H1 (cell line): ENCODE measurements around the gene SURF4. TPM values are rescaled to one million over a fixed set of nuclear protein-coding genes. Genes with fewer than 3 reads are reported as not detected.

Experiments
- CTCF ChIA-PET: fragments of 300-600 bp; sonication (Branson Sonifier 250); formaldehyde crosslinking; loops from one replicate; lab custom pipeline; 2021; ENCODE audit not compliant: partially characterized antibody; lab: Charles Lee
- POLR2A ChIA-PET: fragments of 300-600 bp; sonication (Branson Sonifier 250); formaldehyde crosslinking; loops from one replicate; lab custom pipeline; 2021; ENCODE audit warnings: inconsistent platforms; ENCODE audit not compliant: partially characterized antibody; lab: Charles Lee
- DNase-seq, 2 experiments: peaks; one replicate each; pipeline versions ENCODE4 v3.0.0 to v3.0.0-alpha.2; 2010 to 2022; ENCODE audit warnings: low spot score in 2 of 2, low read depth in 1 of 2, mixed read lengths in 1 of 2
- FAIRE-seq: peaks from 2 replicates; lab custom pipeline; 2011; peaks lifted over from hg19 to GRCh38; lab: Jason Lieb, UNC
- H2AFZ ChIP-seq: 2 replicates; pipeline ENCODE4 v1.8.1; 2012; ENCODE audit warnings: low read length, inconsistent platforms
- H2AK5ac ChIP-seq: 2 replicates; pipeline ENCODE4 v1.6.1; 2013; ENCODE audit warnings: low read depth, low read length
- H2BK120ac ChIP-seq: replicated peaks from 2 replicates; pipeline ENCODE3; 2013; ENCODE audit warnings: low read depth, low read length, inconsistent platforms
- H2BK12ac ChIP-seq: 2 replicates; pipeline ENCODE4 v1.6.1; 2013; ENCODE audit warnings: low read depth, low read length
- H2BK15ac ChIP-seq: 2 replicates; pipeline ENCODE4 v1.6.1; 2013; ENCODE audit warnings: low read length
- H2BK20ac ChIP-seq: 2 replicates; pipeline ENCODE4 v1.6.1; 2013; ENCODE audit warnings: low read length
- H2BK5ac ChIP-seq: 2 replicates; pipeline ENCODE4 v1.6.1; 2013; ENCODE audit warnings: low read depth, low read length
- H3K14ac ChIP-seq: 2 replicates; pipeline ENCODE4 v1.6.1; 2013; ENCODE audit warnings: inconsistent platforms; ENCODE audit not compliant: insufficient read length
- H3K18ac ChIP-seq: 2 replicates; pipeline ENCODE4 v1.6.1; 2013; ENCODE audit warnings: low read length; ENCODE audit errors: extremely low read depth
- H3K23ac ChIP-seq: 2 replicates; pipeline ENCODE4 v1.6.1; 2013; ENCODE audit warnings: inconsistent platforms; ENCODE audit not compliant: insufficient read length
- H3K23me2 ChIP-seq: 2 replicates; pipeline ENCODE4 v1.6.1; 2013; ENCODE audit warnings: low read depth, low read length
- H3K27ac ChIP-seq: 2 replicates; pipeline ENCODE4 v1.6.1; 2011; ENCODE audit warnings: low read depth, low read length, inconsistent platforms
- H3K27me3 ChIP-seq, 4 experiments: replicated peaks in 1 of 4; 1 replicate in 1 of 4; 2 replicates in 3 of 4; pipeline versions ENCODE4 v1.6.1 to v1.8.1; 2011 to 2013; ENCODE audit warnings: low read length in 3 of 4, mild to moderate bottlenecking in 3 of 4, inconsistent platforms in 2 of 4, mixed read lengths in 2 of 4, moderate library complexity in 1 of 4; ENCODE audit not compliant: control insufficient read depth in 3 of 4, insufficient read depth in 3 of 4; ENCODE audit errors: extremely low read depth in 1 of 4
- H3K36me3 ChIP-seq, 4 experiments: 2 replicates each; pipeline versions ENCODE4 v1.6.1 to v1.8.1; 2011 to 2013; ENCODE audit warnings: mild to moderate bottlenecking in 4 of 4, low read length in 3 of 4, moderate library complexity in 2 of 4, control low read depth in 1 of 4, inconsistent platforms in 1 of 4; ENCODE audit not compliant: insufficient read depth in 4 of 4, control insufficient read depth in 2 of 4
- H3K4ac ChIP-seq: replicated peaks from 2 replicates; pipeline ENCODE3; 2013; ENCODE audit warnings: low read length, low read depth, mixed read lengths, inconsistent platforms; ENCODE audit not compliant: insufficient read length
- H3K4me1 ChIP-seq, 4 experiments: replicated peaks in 1 of 4; 1 replicate in 1 of 4; 2 replicates in 3 of 4; pipeline versions ENCODE4 v1.6.1 to v1.8.1; 2011 to 2013; ENCODE audit warnings: low read length in 3 of 4, inconsistent platforms in 2 of 4, mixed read lengths in 1 of 4; ENCODE audit not compliant: insufficient read depth in 4 of 4, control insufficient read depth in 3 of 4
- H3K4me2 ChIP-seq, 2 experiments: 2 replicates each; pipeline versions ENCODE4 v1.6.1 to v1.8.1; 2011 to 2013; ENCODE audit warnings: low read depth in 2 of 2, low read length in 2 of 2, control low read depth in 1 of 2, inconsistent platforms in 1 of 2, mild to moderate bottlenecking in 1 of 2; ENCODE audit not compliant: insufficient read depth in 1 of 2
- H3K4me3 ChIP-seq, 4 experiments: fragments of 200-600, 300-600 bp in 1 of 4; sonication (generic), shearing (Covaris generic), sonication (Bioruptor Twin) in 1 of 4; 2 replicates each; pipeline versions ENCODE4 v1.5.1 to v1.8.1; 2011 to 2016; ENCODE audit warnings: low read length in 4 of 4, low read depth in 3 of 4, control low read depth in 2 of 4, inconsistent platforms in 2 of 4, mild to moderate bottlenecking in 2 of 4, mixed read lengths in 1 of 4, moderate library complexity in 1 of 4; ENCODE audit not compliant: insufficient read depth in 2 of 4; ENCODE audit errors: extremely low read depth in 1 of 4
- H3K56ac ChIP-seq: replicated peaks from 2 replicates; pipeline ENCODE3; 2013; ENCODE audit warnings: low read depth, mild to moderate bottlenecking, mixed read lengths, low read length, inconsistent platforms; ENCODE audit not compliant: insufficient read length
- H3K79me1 ChIP-seq: 2 replicates; pipeline ENCODE4 v1.6.1; 2013; ENCODE audit warnings: low read depth, low read length, control low read depth
- H3K79me2 ChIP-seq, 2 experiments: 2 replicates each; pipeline versions ENCODE4 v1.6.1 to v1.8.1; 2012 to 2013; ENCODE audit warnings: low read length in 2 of 2, mild to moderate bottlenecking in 2 of 2, inconsistent platforms in 1 of 2; ENCODE audit not compliant: insufficient read depth in 2 of 2, control insufficient read depth in 1 of 2
- H3K9ac ChIP-seq, 4 experiments: replicated peaks in 1 of 4; 1 replicate in 1 of 4; 2 replicates in 3 of 4; pipeline versions ENCODE4 v1.6.1 to v1.8.1; 2011 to 2013; ENCODE audit warnings: low read depth in 3 of 4, low read length in 3 of 4, control low read depth in 2 of 4, mild to moderate bottlenecking in 2 of 4, moderate library complexity in 2 of 4, inconsistent platforms in 1 of 4; ENCODE audit errors: extremely low read depth in 1 of 4
- H3K9me3 ChIP-seq, 2 experiments: 2 replicates each; pipeline versions ENCODE4 v1.6.1 to v1.8.1; 2012 to 2013; ENCODE audit warnings: mild to moderate bottlenecking in 2 of 2, moderate library complexity in 2 of 2, control low read depth in 1 of 2, inconsistent platforms in 1 of 2, low read depth in 1 of 2, low read length in 1 of 2, mixed read lengths in 1 of 2; ENCODE audit not compliant: insufficient read depth in 2 of 2
- H4K20me1 ChIP-seq, 2 experiments: replicated peaks in 1 of 2; 2 replicates each; pipeline versions ENCODE3 to v1.8.1; 2011 to 2013; ENCODE audit warnings: inconsistent platforms in 2 of 2, low read length in 2 of 2, mild to moderate bottlenecking in 1 of 2; ENCODE audit not compliant: insufficient read depth in 2 of 2, control insufficient read depth in 1 of 2
- H4K5ac ChIP-seq: 2 replicates; pipeline ENCODE4 v1.6.1; 2013; ENCODE audit warnings: low read length, low read depth, mixed read lengths, inconsistent platforms; ENCODE audit not compliant: insufficient read length
- H4K8ac ChIP-seq: 2 replicates; pipeline ENCODE4 v1.8.0; 2013; ENCODE audit warnings: mild to moderate bottlenecking, moderate library complexity, low read length, inconsistent platforms; ENCODE audit not compliant: insufficient read depth; ENCODE audit errors: extremely low read depth
- H4K91ac ChIP-seq: replicated peaks from 2 replicates; pipeline ENCODE3; 2013; ENCODE audit warnings: low read length, mixed read lengths, inconsistent platforms; ENCODE audit not compliant: insufficient read length
- CHD2 ChIP-seq: IDR thresholded peaks from 2 replicates; pipeline ENCODE4 v1.6.1; 2012; ENCODE audit warnings: low read length, improper control_type of control experiment
- CTBP2 ChIP-seq: IDR thresholded peaks from 2 replicates; pipeline ENCODE4 v1.7.0; 2011; ENCODE audit warnings: borderline replicate concordance, mild to moderate bottlenecking, moderate library complexity, mixed read lengths, low read length; ENCODE audit not compliant: insufficient read depth, insufficient read length
- FOSL1 ChIP-seq: IDR thresholded peaks from 2 replicates; pipeline ENCODE4 v1.6.1; 2011; ENCODE audit warnings: mild to moderate bottlenecking, low read depth, low read length, moderate library complexity; ENCODE audit not compliant: insufficient read depth
- KDM5A ChIP-seq: fragments of 200-600 bp; IDR thresholded peaks from 2 replicates; pipeline ENCODE4 v1.7.1; 2012; ENCODE audit warnings: mild to moderate bottlenecking, low read length, inconsistent platforms, mixed read lengths
- NRF1 ChIP-seq: IDR thresholded peaks from 2 replicates; pipeline ENCODE4 v1.6.1; 2011; ENCODE audit warnings: mild to moderate bottlenecking, low read depth, low read length, improper control_type of control experiment
- SIX5 ChIP-seq: IDR thresholded peaks from 2 replicates; pipeline ENCODE4 v1.6.1; 2011; ENCODE audit warnings: mild to moderate bottlenecking, low read depth, low read length
- SUZ12 ChIP-seq: fragments of 200-600 bp; sonication (generic); IDR thresholded peaks from 2 replicates; pipeline ENCODE4 v1.6.1; 2012; ENCODE audit warnings: mild to moderate bottlenecking, inconsistent platforms, low read length, moderate library complexity, mixed read lengths
- WGBS, 2 experiments: shearing (Covaris generic) in 1 of 2; methylation state at CpG; one replicate each; pipeline versions ENCODE4 v1.1.6 to v1.1.7; 2013 to 2015; ENCODE audit warnings: low lambda C conversion rate in 2 of 2, mixed read lengths in 2 of 2, inconsistent platforms in 1 of 2, low coverage in 1 of 2, missing lambda C conversion rate in 1 of 2; ENCODE audit not compliant: insufficient replicate concordance in 2 of 2, insufficient coverage in 1 of 2, insufficient read length in 1 of 2; ENCODE audit errors: extremely low coverage in 1 of 2, missing lambda C conversion rate in 1 of 2; 5-methylcytosine and 5-hydroxymethylcytosine counted together
- polyA plus RNA-seq, 7 experiments: library from polyadenylated mRNA; depleted of rRNA in 3 of 7; stranded (reverse) in 5 of 7; unstranded in 2 of 7; fragments of >200 nt in 5 of 7; fragments of 200-250 nt in 2 of 7; gene quantifications; 1 replicate in 5 of 7; 2 replicates in 1 of 7; 4 replicates in 1 of 7; pipeline versions ENCODE4 v1.2.1 to v1.2.3, GENCODE V29; 2011 to 2013; ENCODE audit warnings: missing spikeins in 2 of 7, mixed read lengths in 2 of 7
- total RNA-seq: library from RNA; stranded (reverse); fragmentation: NEBNext Ultra II Directional; extraction: Animal tissue kit (Norgen Biotek cat#: 25700); gene quantifications from 2 replicates; pipeline ENCODE4 v1.2.1, GENCODE V29; 2021
- TF ChIP-seq, protein P1 (sequence below), 3 experiments: IDR thresholded peaks; 1 replicate in 2 of 3; 2 replicates in 1 of 3; pipeline versions ENCODE4 v1.5.1 to v1.6.1; 2011; ENCODE audit warnings: low read length in 3 of 3, mild to moderate bottlenecking in 3 of 3, inconsistent platforms in 2 of 3, low read depth in 1 of 3, moderate library complexity in 1 of 3; ENCODE audit not compliant: insufficient read depth in 1 of 3; ENCODE audit errors: control extremely low read depth in 1 of 3

Gene SURF4
- total and polyA plus RNA-seq, 2 of the 8 experiments (the other 6 are each of a cell fraction or from before 2014, with no cell fraction given) = 176 to 182 TPM

DNA sequence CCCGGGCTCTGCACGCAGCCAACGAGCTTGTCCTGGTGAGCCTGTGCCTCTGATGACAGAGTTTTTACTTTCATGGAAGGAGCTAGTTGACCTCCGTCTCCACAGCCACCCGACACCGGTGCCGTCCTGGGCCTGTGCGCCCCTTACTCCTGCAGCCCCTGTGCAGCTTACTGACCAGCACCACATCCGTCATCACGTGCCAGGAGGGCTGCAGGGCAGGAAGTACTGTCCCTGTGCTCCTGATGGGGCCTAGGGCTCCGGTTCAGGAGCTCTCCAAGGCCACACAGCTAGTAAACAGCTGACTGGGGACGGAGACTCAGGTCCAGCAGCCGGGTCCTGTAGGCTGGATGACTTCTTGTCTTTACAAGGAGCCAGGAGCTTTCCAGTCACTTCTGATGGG lies 10.5 kb upstream of the SURF4 start:
- peaks cover 4 to 15% of the 10 kb centered on the region in 2 experiments; a peak in 3 of 4 replicates for H3K9me3 ChIP-seq
- TF ChIP-seq FOSL1 = no peak
- TF ChIP-seq CTBP2 = no peak
- TF ChIP-seq, protein P1, sequence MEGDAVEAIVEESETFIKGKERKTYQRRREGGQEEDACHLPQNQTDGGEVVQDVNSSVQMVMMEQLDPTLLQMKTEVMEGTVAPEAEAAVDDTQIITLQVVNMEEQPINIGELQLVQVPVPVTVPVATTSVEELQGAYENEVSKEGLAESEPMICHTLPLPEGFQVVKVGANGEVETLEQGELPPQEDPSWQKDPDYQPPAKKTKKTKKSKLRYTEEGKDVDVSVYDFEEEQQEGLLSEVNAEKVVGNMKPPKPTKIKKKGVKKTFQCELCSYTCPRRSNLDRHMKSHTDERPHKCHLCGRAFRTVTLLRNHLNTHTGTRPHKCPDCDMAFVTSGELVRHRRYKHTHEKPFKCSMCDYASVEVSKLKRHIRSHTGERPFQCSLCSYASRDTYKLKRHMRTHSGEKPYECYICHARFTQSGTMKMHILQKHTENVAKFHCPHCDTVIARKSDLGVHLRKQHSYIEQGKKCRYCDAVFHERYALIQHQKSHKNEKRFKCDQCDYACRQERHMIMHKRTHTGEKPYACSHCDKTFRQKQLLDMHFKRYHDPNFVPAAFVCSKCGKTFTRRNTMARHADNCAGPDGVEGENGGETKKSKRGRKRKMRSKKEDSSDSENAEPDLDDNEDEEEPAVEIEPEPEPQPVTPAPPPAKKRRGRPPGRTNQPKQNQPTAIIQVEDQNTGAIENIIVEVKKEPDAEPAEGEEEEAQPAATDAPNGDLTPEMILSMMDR (IDR thresholded peaks at IDR 0.05; ENCODE audit: control extremely low read depth in 1 of 3, insufficient read depth in 1 of 3, low read depth in 1 of 3, low read length in 3 of 3) = no peak
- no peak for TF ChIP-seq NRF1
- no peak for TF ChIP-seq KDM5A
- no peak for TF ChIP-seq SIX5
- TF ChIP-seq SUZ12 = no peak
- no peak for TF ChIP-seq CHD2
- H3K27me3 ChIP-seq = peaks cover 0 to 2% (median 0%) of the 10 kb centered on the region in 4 experiments; a peak in 2 of 7 replicates
- no peaks in the 10 kb centered on the region; a peak in 1 of 7 replicates for H3K4me1 ChIP-seq
- H3K9ac ChIP-seq = 0 out of 7 replicates have a peak overlapping the region, but pooled peaks of 1 of the 4 experiments have one; percentile 21
- H2AK5ac ChIP-seq = no peak overlapping the region
- no peak overlapping the region for H2BK12ac ChIP-seq
- H2BK5ac ChIP-seq = no peak overlapping the region
- DNase-seq (no peak), FAIRE-seq (no peak)
- no peaks in the 10 kb centered on the region for H3K79me2 ChIP-seq
- no peak overlapping the region for H4K91ac ChIP-seq
- WGBS, 2 experiments = 86% methylated on average over 13 of the region's 13 CpGs; no CpG with 5 or more reads in 1 of the 2 experiments
- POLR2A ChIA-PET = interaction anchor here (0.8 to 1.9 kb wide), 8 partner anchors 9 to 85 kb away, joined by 3 to 7 read pairs (median 4); partner anchors contain the start of genes ADAMTS13, SURF1 and SURF2
- no peak overlapping the region for H3K4me3 ChIP-seq
- no peak overlapping the region for H2BK120ac ChIP-seq
- H3K79me1 ChIP-seq = no peaks in the 10 kb centered on the region
- peaks cover 0 to 15% of the 10 kb centered on the region in 2 experiments for H4K20me1 ChIP-seq
- H4K5ac ChIP-seq = no peak overlapping the region
- H3K23ac ChIP-seq = no peak overlapping the region
- H3K18ac ChIP-seq = no peak overlapping the region
- H2BK15ac ChIP-seq = no peak overlapping the region
- no peak overlapping the region for H2AFZ ChIP-seq
- peaks cover 16% of the 10 kb centered on the region; the same call in 1 of the 2 replicates for H3K23me2 ChIP-seq
- H3K56ac ChIP-seq = no peak overlapping the region
- H3K27ac ChIP-seq = no peak overlapping the region
- H3K4me2 ChIP-seq = no peak overlapping the region
- CTCF ChIA-PET = interaction anchor here (0.6 to 4.7 kb wide), 9 partner anchors 10 to 70 kb away, joined by 3 to 52 read pairs (median 3); no protein-coding TSS in a partner anchor
- no peak overlapping the region for H3K4ac ChIP-seq
- no peak overlapping the region for H3K14ac ChIP-seq
- H2BK20ac ChIP-seq = no peak overlapping the region
- no peak overlapping the region for H4K8ac ChIP-seq
- no peaks in the 10 kb centered on the region; a peak in 1 of 8 replicates for H3K36me3 ChIP-seq
